ENCODE results near the gene CALML6. TPM values are rescaled to one million over a fixed set of nuclear protein-coding genes. Genes with fewer than 3 reads are reported as not detected.
"Not testable (repeated sequence)": the region's sequence is repeated elsewhere in the genome, so short reads cannot be mapped to it uniquely, and the experiment has no call there.

CALML6 gene
- 1.2 TPM for polyA plus RNA-seq (2013, experiment 1 of 2; ENCODE audit: insufficient read length)
- 1.7 TPM for polyA plus RNA-seq (2013, experiment 2 of 2; ENCODE audit: insufficient read length)

- DNase-seq = no peak
These were observed at the start of gene CALML6 for GRCh38 chr1:1914971-1915692. Gene CALML6 (plus strand): TSS chr1:1915260. CDS start chr1:1915281, 21 bp downstream.

GRCh38 chr1:1867164-1867563 lies 47.9 kb upstream of the CALML6 start:
- DNase-seq = no peak

GRCh38 chr1:1869469-1869868 lies 45.6 kb upstream of the CALML6 start:
- DNase-seq = no peak

- DNase-seq = no peak
These were observed 42.6 kb upstream of the CALML6 start for GRCh38 chr1:1872329-1872994.

GRCh38 chr1:1873186-1873585 lies 41.9 kb upstream of the CALML6 start:
- no peak for DNase-seq

- DNase-seq = no peak
These were observed 40.2 kb upstream of the CALML6 start for GRCh38 chr1:1874901-1875300.

- DNase-seq = no peak
These were observed 39.1 kb upstream of the CALML6 start for GRCh38 chr1:1875932-1876331.

GRCh38 chr1:1876335-1876930 lies 38.6 kb upstream of the CALML6 start:
- DNase-seq = peak; percentile 48

- no peak for DNase-seq
These were observed 37.1 kb upstream of the CALML6 start for GRCh38 chr1:1877865-1878436.

GRCh38 chr1:1879942-1880341 lies 35.1 kb upstream of the CALML6 start:
- no peak for DNase-seq

- no peak for DNase-seq
These were observed 34.3 kb upstream of the CALML6 start for GRCh38 chr1:1880617-1881312.

- DNase-seq = no peak
These were observed 33.3 kb upstream of the CALML6 start for GRCh38 chr1:1881727-1882126.

GRCh38 chr1:1883092-1883873 lies 31.8 kb upstream of the CALML6 start:
- no peak for DNase-seq

- not testable (repeated sequence) for DNase-seq
These were observed 31.2 kb upstream of the CALML6 start for GRCh38 chr1:1883890-1884289.

GRCh38 chr1:1889090-1889750 lies 25.8 kb upstream of the CALML6 start:
- no peak for DNase-seq

GRCh38 chr1:1889847-1890505 lies 25.1 kb upstream of the CALML6 start:
- DNase-seq = peak; percentile 59

GRCh38 chr1:1890506-1891348 lies 24.3 kb upstream of the CALML6 start, which contains the start of gene GNB1:
Gene GNB1 (minus strand): TSS chr1:1891087. CDS start chr1:1825453, 65,634 bp downstream.
- peak; percentile 92 for DNase-seq

- DNase-seq = peak; percentile 61
These were observed 23.5 kb upstream of the CALML6 start for GRCh38 chr1:1891349-1892078.

Data from fibroblast of skin of abdomen (primary cell).